ENCODE data around the gene NFYC. TPM values are rescaled to one million over a fixed set of nuclear protein-coding genes. Genes with fewer than 3 reads are reported as not detected.

Gene NFYC
- total RNA-seq, 1 donor from 2014 or later = 62.2 TPM

DNA sequence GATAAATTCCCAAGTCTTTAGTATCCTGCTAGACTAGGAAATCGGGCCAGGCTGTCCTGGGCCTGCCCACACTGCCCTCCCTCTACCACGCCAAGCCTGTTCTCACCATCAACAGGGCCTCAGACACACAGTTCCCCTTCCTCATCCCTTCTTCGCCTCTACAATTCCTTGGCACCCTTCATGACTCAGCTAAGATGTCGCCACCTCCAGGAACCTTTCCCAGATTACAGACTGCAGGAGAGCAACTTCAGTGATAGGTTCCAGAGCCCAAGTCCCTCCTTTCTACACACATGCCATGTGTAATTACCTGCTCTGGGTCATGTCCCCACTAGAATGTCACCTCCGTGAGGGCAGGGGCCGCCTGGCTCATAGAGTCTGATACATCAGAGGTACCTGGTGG lies 29.4 kb upstream of the NFYC start:
- intact Hi-C loops (cut with micrococcal nuclease) = no loop called here
- no peak for DNase-seq
- no peaks in the 10 kb centered on the region for H3K36me3 ChIP-seq
- H3K4me3 ChIP-seq = no peak overlapping the region
- H3K4me1 ChIP-seq = peaks cover 25% of the 10 kb centered on the region
- TF ChIP-seq, protein P1, sequence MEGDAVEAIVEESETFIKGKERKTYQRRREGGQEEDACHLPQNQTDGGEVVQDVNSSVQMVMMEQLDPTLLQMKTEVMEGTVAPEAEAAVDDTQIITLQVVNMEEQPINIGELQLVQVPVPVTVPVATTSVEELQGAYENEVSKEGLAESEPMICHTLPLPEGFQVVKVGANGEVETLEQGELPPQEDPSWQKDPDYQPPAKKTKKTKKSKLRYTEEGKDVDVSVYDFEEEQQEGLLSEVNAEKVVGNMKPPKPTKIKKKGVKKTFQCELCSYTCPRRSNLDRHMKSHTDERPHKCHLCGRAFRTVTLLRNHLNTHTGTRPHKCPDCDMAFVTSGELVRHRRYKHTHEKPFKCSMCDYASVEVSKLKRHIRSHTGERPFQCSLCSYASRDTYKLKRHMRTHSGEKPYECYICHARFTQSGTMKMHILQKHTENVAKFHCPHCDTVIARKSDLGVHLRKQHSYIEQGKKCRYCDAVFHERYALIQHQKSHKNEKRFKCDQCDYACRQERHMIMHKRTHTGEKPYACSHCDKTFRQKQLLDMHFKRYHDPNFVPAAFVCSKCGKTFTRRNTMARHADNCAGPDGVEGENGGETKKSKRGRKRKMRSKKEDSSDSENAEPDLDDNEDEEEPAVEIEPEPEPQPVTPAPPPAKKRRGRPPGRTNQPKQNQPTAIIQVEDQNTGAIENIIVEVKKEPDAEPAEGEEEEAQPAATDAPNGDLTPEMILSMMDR (IDR thresholded peaks at IDR 0.05; ENCODE audit: borderline replicate concordance) = no peak
- no peak overlapping the region for H3K27ac ChIP-seq (replicated peaks)
- no peaks in the 10 kb centered on the region for H3K27me3 ChIP-seq (ENCODE audit: low read depth)
- H3K9me3 ChIP-seq (replicated peaks) = no peaks in the 10 kb centered on the region

DNA sequence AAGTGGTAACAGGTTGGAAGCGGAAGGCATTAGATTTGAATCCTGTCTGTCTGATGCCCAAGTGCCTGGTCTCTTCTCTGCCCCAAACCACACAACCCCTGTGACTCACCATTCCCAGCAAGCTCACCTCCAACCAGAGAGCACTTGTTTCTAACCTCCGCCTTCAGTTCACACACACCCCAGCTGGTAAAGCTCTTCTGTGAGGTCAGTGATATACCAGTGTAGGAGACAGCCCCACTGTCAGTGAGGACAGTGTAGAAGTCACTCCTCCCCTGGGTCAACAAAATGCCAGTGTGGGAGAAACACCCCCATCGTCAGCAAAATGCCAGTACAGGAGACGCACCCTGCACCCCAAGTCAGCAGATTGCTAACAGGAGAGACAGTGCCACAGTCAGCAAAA lies 28.6 kb upstream of the NFYC start:
- DNase-seq = no peak
- Histone ChIP-seq H3K36me3 (no peaks in the 10 kb centered on the region), H3K4me3 (no peak overlapping the region), H3K27me3 (ENCODE audit: low read depth) (no peaks in the 10 kb centered on the region), H3K27ac (replicated peaks) (no peak overlapping the region), H3K4me1 (peaks cover 25% of the 10 kb centered on the region), H3K9me3 (replicated peaks) (no peaks in the 10 kb centered on the region)
- intact Hi-C loops (cut with micrococcal nuclease) = no loop called here
- TF ChIP-seq, protein P1 (IDR thresholded peaks at IDR 0.05; ENCODE audit: borderline replicate concordance) = no peak

DNA sequence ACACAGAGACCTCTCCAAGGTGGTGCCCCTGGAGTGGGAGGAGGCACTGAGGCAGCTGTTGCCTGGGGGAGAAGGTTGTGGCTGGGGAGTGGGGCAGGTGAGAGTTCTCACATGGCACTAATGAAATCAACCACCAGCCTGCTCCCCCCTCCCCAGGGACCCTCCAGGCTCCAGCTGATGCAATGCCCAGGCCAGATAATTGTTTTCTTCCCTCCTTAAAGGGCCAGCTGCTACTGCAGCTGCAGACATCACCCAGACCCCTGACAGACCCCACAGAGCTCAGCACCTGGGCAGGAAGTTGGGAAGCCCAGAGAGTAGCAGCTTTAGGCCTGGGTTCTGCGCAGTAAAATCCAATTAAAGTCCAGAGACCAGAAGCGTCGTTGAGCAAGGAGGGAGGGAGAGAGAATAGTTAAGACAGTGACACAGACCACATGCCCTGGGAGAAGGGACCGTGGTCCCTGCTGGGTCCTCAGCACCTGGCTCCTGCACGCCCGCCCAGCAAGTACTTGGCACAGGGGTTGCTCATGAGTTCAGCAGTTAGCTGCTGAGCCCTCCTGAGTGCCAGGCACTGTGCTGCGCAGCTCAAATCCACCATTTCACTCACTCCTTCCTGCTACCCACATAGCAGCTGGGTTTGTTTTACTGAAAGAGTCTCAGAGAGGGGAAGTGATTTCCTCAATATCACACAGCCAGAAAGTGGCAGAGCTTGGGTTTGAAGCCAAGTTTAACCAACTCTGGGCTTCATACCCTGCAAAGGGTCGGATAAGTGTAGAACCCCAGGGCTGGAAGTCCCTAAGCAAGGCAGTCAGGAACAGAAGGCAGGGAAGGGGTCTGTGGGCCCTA lies 28.0 kb upstream of the NFYC start:
- no peaks in the 10 kb centered on the region for H3K9me3 ChIP-seq (replicated peaks)
- H3K4me1 ChIP-seq = peaks cover 26% of the 10 kb centered on the region
- H3K4me3 ChIP-seq = no peak overlapping the region
- TF ChIP-seq, protein P1 (IDR thresholded peaks at IDR 0.05; ENCODE audit: borderline replicate concordance) = no peak
- no peak for DNase-seq
- no peaks in the 10 kb centered on the region for H3K36me3 ChIP-seq
- intact Hi-C loops (cut with micrococcal nuclease) = no loop called here
- H3K27ac ChIP-seq (replicated peaks) = no peak overlapping the region
- H3K27me3 ChIP-seq (ENCODE audit: low read depth) = no peaks in the 10 kb centered on the region

DNA sequence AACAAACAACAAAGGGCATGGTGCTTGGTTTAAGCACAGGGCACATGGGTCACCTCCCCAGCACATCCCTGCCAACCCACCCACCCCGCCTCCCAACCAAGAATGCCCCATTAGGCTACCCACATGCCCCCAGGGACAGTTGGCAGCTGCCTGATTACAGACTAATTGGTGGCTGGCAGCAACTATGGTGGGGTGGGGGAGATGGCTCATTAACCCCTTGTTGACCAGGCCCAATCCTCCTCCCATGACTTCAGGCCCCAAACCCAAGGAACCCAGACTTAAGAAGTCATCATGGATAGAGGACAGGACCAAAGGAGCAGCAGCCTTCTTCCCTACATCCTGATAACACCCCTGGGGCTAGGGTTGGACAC lies 27.4 kb upstream of the NFYC start:
- intact Hi-C loops (cut with micrococcal nuclease) = no loop called here
- Histone ChIP-seq H3K4me1 (peaks cover 27% of the 10 kb centered on the region), H3K36me3 (no peaks in the 10 kb centered on the region), H3K4me3 (no peak overlapping the region), H3K9me3 (replicated peaks) (no peaks in the 10 kb centered on the region), H3K27me3 (ENCODE audit: low read depth) (no peaks in the 10 kb centered on the region), H3K27ac (replicated peaks) (no peak overlapping the region)
- TF ChIP-seq, protein P1 (IDR thresholded peaks at IDR 0.05; ENCODE audit: borderline replicate concordance) = no peak
- no peak for DNase-seq

DNA sequence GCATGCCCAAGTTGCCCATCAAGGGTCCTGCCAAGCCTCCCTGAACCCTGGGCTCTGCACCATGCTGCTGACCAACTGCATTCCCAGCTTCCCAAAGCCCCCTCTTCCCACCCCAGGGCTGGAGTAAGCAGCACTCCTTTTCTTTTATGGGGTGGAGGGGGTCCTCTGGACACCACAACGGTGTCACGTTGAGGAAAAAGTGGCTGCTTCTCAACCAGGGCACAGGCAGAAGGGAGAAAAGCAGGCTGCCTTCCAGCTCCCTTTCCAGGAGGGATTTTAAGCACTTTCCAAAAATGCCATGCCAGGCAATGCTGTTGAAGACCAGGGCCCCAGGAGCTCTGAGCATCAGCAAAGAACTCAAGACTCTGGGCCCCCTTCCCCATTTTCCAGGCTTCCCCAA lies 26.7 kb upstream of the NFYC start:
- intact Hi-C loops (cut with micrococcal nuclease) = no loop called here
- TF ChIP-seq, protein P1 (IDR thresholded peaks at IDR 0.05; ENCODE audit: borderline replicate concordance) = no peak
- Histone ChIP-seq H3K4me3 (peak overlapping the region; percentile 76), H3K36me3 (no peaks in the 10 kb centered on the region), H3K9me3 (replicated peaks) (no peaks in the 10 kb centered on the region), H3K27me3 (ENCODE audit: low read depth) (no peaks in the 10 kb centered on the region), H3K27ac (replicated peaks) (no peak overlapping the region), H3K4me1 (peaks cover 23% of the 10 kb centered on the region)
- no peak for DNase-seq

All from left ventricle myocardium inferior (tissue), 1 donor.